RWPE2 (cell line): ENCODE measurements around the gene TDRD12.

Source experiments
- ATAC-seq: fragments of 200-7000 bp; cut with Tn5 transposase; 3 replicates; pipeline ENCODE4 v1.9.1; 2021; ENCODE audit warnings: low read depth
- DNase-seq: peaks from one replicate; pipeline ENCODE4 v3.0.0-alpha.2; 2020; ENCODE audit warnings: low spot score
- H3K27ac ChIP-seq: fragments of 450-650 bp; 2 replicates; pipeline ENCODE4 v1.5.1; 2017; ENCODE audit warnings: mild to moderate bottlenecking; ENCODE audit not compliant: poor library complexity, severe bottlenecking
- H3K27me3 ChIP-seq: fragments of 250-450 bp; sonication (Bioruptor Pico); 2 replicates; pipeline ENCODE4 v1.5.1; 2021; ENCODE audit warnings: mild to moderate bottlenecking, moderate library complexity; ENCODE audit not compliant: insufficient read depth, poor library complexity, severe bottlenecking
- H3K36me3 ChIP-seq: fragments of 250-450 bp; sonication (Bioruptor Pico); 2 replicates; pipeline ENCODE4 v1.5.1; 2020; ENCODE audit warnings: low read depth, mild to moderate bottlenecking, moderate library complexity
- H3K4me1 ChIP-seq: fragments of 250-450 bp; sonication (Bioruptor Pico); 2 replicates; pipeline ENCODE4 v1.5.1; 2021; ENCODE audit warnings: mild to moderate bottlenecking, moderate library complexity; ENCODE audit not compliant: insufficient read depth, poor library complexity, severe bottlenecking
- H3K4me3 ChIP-seq: fragments of 250-450 bp; sonication (Bioruptor Pico); 2 replicates; pipeline ENCODE4 v1.5.1; 2021; ENCODE audit warnings: mild to moderate bottlenecking, moderate library complexity; ENCODE audit not compliant: severe bottlenecking
- H3K9me3 ChIP-seq: fragments of 250-450 bp; sonication (Bioruptor Pico); 2 replicates; pipeline ENCODE4 v1.5.1; 2021; ENCODE audit warnings: mild to moderate bottlenecking, moderate library complexity; ENCODE audit not compliant: severe bottlenecking
- CTCF ChIP-seq: fragments of 450-650 bp; IDR thresholded peaks from one replicate; pipeline ENCODE4 v1.5.1; 2017; ENCODE audit warnings: mild to moderate bottlenecking, moderate library complexity; ENCODE audit not compliant: poor library complexity, severe bottlenecking

The TDRD12 gene

DNA sequence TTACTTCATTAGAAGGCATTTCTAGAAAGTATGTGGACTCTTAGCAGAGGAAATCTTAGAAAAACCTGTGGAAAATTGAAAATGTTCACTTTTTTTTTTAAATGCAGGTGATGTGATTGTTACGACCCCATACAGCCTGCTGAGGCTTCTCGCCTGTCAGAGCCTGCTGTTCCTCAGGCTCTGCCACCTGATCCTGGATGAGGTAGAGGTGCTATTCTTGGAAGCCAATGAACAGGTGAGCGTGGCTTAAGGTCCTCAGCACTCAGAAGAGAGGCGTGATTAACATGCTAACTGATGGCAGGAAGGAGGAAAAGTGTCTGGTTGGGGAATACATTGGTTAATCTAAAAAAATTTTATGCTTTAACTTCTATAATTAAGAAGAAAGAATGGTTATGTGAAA, 78.6 kb downstream of the TDRD12 start:
- no peak overlapping the region for H3K27ac ChIP-seq
- DNase-seq (no peak), ATAC-seq (no peak)
- no peaks in the 10 kb centered on the region for H3K36me3 ChIP-seq
- H3K9me3 ChIP-seq = no peaks in the 10 kb centered on the region
- H3K27me3 ChIP-seq = no peaks in the 10 kb centered on the region
- TF ChIP-seq CTCF = no peak
- no peaks in the 10 kb centered on the region for H3K4me1 ChIP-seq
- H3K4me3 ChIP-seq = no peak overlapping the region

- H3K36me3 ChIP-seq = no peaks in the 10 kb centered on the region
- TF ChIP-seq CTCF = no peak
- no peaks in the 10 kb centered on the region for H3K4me1 ChIP-seq
- DNase-seq (no peak), ATAC-seq (no peak)
- no peak overlapping the region for H3K27ac ChIP-seq
- H3K9me3 ChIP-seq = no peaks in the 10 kb centered on the region
- H3K27me3 ChIP-seq = no peaks in the 10 kb centered on the region
- no peak overlapping the region for H3K4me3 ChIP-seq
Observed at GRCh38 chr19:32800191-32800590, 80.6 kb downstream of the TDRD12 start.

DNA sequence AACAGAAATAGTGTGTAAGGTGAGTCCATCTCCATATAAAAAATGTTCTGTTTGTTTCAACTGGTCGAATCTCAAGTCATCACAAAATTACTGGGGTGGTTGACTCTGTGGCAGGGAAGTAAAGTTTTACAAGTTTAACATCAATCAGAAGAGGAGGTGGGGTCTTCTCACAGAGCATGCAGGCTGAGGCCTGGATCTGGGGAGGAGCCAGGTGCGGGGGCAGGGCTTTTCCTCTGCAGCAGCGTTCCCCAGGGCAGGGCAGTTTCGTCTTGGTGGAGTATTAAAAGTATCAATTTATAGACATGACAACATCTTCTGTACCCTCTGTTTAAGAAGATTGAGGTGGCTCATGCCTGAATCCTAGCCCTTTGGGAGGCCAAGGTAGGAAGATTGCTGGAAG, 81.2 kb downstream of the TDRD12 start:
- DNase-seq = no peak
- H3K4me1 ChIP-seq = no peaks in the 10 kb centered on the region
- ATAC-seq = no peak
- H3K27me3 ChIP-seq = no peaks in the 10 kb centered on the region
- H3K4me3 ChIP-seq = no peak overlapping the region
- H3K36me3 ChIP-seq = no peaks in the 10 kb centered on the region
- H3K9me3 ChIP-seq = no peaks in the 10 kb centered on the region
- no peak overlapping the region for H3K27ac ChIP-seq
- TF ChIP-seq CTCF = no peak

DNA sequence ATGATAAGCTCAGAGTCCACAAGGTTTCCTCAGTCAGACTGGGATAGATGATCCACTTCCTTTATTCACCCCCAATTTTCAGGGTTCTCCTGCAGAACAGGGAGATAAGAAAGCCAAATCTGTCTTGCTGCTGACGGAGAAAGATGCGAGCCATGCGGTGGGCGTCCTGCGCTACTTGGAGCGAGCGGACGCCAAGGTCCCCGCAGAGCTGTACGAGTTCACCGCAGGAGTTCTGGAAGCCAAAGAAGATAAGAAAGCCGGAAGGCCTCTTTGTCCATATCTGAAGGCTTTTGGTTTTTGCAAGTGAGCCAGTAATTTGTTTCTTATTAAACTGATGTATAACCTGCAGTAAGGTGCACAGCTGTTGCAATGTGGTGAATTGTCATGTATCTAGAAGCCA, 83.3 kb downstream of the TDRD12 start:
- no peaks in the 10 kb centered on the region for H3K4me1 ChIP-seq
- no peak for DNase-seq
- H3K27ac ChIP-seq = no peak overlapping the region
- no peaks in the 10 kb centered on the region for H3K27me3 ChIP-seq
- no peaks in the 10 kb centered on the region for H3K9me3 ChIP-seq
- no peak overlapping the region for H3K4me3 ChIP-seq
- no peaks in the 10 kb centered on the region for H3K36me3 ChIP-seq
- ATAC-seq = no peak
- no peak for TF ChIP-seq CTCF

DNA sequence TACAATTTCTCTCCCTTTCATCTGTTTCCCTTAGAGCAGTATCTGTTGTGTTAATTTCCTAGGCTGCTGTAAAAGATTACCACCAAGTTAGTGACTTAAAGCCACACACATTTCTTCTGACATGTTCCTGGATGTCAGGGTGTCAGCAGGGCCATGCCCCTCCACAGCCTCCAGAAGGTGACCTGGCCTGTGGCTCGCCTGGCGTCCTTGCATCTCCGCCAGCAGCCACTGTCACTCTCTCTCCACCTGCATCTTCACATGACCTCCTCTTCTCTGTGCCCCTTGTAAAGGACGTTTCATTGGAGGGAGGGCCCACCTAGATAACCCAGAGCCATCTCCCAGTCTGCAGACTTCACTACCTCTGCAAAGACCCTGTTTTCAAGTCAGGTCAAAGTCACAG, 88.7 kb downstream of the TDRD12 start:
- TF ChIP-seq CTCF = no peak
- Histone ChIP-seq H3K4me3 (no peak overlapping the region), H3K4me1 (no peaks in the 10 kb centered on the region), H3K27me3 (peaks cover 3% of the 10 kb centered on the region), H3K9me3 (no peaks in the 10 kb centered on the region), H3K36me3 (no peaks in the 10 kb centered on the region), H3K27ac (no peak overlapping the region)
- no peak for ATAC-seq
- DNase-seq = no peak
